NCI-H510A treated with DMSO at 0.1 percent for 48 hours (cell line): ENCODE results near the gene CEP70.
A peak's percentile ranks its signal among the peaks of the same experiment; 100 is the strongest.
"Not testable (repeated sequence)": the region's sequence is repeated elsewhere in the genome, so short reads cannot be mapped to it uniquely, and the experiment has no call there.

Experiments used
- DNase-seq: peaks from one replicate; lab custom pipeline; 2025; lab: John Stamatoyannopoulos, UW

CEP70 gene, protein sequence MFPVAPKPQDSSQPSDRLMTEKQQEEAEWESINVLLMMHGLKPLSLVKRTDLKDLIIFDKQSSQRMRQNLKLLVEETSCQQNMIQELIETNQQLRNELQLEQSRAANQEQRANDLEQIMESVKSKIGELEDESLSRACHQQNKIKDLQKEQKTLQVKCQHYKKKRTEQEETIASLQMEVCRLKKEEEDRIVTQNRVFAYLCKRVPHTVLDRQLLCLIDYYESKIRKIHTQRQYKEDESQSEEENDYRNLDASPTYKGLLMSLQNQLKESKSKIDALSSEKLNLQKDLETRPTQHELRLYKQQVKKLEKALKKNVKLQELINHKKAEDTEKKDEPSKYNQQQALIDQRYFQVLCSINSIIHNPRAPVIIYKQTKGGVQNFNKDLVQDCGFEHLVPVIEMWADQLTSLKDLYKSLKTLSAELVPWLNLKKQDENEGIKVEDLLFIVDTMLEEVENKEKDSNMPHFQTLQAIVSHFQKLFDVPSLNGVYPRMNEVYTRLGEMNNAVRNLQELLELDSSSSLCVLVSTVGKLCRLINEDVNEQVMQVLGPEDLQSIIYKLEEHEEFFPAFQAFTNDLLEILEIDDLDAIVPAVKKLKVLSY

DNA sequence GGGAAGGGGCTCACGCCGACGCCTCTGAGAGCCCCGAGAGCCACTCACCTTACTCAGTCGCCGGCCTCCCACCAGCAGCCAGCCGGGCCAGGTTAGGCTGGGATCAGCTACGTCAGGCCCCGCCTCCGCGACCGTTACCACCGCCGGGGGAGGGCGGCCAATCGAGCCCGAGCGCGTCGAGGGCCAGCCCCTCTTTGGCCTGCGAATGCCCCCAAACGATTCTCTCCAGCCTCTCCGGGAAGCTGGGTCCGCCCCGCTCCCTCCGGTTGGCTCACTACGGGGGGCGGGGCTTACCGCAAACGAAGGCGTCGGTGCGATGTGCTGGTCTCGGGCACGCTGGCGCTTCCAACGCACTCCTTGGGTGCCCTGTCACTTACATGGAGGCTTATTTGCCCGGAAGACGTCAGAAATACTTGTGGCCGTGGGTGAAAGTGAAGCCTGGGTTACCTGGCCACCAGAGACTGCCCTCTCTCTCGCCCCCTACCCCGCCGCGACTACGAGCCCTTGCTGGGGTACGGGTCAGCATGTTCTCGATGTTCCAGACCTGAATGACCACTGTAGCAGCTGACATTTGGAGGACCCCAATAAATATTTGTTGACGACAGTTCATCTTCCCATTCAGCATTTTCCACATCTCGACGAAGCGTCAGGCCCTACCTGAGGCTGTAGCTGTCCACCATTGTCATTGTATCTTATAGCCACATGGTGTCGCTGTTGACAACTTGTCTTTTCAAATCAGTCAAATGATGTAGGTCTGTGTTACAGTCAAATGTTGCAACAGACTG is at the start of gene CEP70:
TSS of gene CEP70 (minus strand) at position 111 of the 785 bp plus-strand sequence. CDS start 21,333 bp downstream, outside the sequence.
- DNase-seq = no peak

DNA sequence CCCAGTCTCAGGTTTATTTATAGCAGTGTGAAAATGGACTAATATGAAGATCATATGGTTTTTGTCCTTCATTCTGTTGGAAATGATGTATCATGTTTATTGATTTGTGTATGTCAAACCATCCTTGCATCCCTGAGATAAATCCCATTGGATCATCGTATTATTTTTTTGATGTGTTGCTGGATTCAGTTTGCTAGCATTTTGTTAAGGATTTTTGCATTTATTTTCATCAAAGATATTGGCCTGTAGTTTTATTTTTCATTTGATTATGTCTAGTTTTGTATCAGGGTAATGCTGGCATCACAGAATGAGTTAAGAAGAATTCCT is 48.8 kb upstream of the CEP70 start:
- no peak for DNase-seq

DNA sequence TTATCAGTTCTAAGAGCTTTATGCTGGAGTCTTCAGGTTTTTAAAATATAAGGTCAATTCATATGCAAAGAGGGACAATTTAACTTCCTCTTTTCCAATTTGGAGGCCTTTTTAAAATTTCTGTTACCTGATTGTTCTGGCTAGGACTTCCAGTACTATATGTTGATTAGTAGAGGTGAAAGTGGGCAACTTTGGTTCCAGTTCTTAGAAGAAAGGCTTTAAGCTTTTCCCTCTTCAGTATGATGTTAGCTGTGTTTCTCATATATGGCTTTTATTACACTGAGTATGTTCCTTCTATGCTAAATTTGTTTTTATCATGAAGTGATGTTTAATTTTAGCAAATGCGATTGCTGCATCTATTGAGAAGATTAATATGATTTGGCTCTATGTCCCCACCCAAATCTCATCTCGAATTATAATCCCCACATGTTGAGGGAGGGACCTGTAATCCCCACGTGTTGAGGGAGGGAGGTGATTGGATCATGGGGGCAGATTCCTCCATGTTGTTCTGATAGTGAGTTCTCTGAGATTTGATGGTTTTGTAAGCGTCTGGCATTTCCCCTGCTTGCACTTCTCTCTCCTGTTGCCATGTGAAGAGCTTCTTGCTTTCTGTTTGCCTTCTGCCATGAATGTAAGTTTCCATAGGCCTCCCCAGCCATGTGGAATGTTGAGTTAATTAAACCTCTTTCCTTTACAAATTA is 48.3 kb upstream of the CEP70 start:
- no peak for DNase-seq

DNA sequence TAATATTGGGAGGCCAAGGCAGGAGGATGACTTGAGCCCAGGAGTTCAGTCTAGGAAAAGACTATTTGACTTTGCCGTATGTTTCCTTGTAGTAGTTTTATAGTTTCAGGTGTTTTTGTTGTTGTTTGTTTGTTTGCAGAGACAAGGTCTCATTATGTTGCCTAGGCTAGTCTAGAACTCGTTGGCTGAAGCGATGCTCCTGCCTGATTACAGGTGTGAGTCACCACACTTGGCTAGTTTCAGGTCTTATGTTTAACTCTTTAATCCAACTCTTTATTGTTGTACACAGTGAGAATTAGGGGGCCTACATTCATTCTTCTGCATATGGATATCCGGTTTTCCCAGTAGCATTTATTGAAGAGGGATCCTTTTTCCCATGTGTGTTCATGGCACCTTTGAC is 46.5 kb upstream of the CEP70 start:
- DNase-seq = no peak

DNA sequence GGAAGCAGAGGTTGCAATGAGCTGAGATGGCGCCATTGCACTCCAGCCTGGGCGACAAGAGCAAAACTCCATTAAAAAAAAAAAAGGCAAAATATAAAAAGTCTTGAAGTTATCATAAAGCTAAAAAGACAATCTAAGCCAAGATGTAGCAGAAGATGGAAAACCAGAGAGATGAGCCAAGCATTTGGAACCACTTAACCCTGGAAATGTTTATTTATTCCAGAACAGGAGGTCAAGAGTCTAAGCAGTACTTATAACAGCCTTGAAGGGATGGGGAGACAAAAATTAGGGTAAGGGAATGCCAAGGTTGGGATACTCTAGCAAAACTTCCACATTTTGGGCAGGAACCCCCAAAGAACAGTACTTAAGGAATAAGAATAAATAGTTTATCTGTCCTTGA is 44.6 kb upstream of the CEP70 start:
- no peak for DNase-seq

DNA sequence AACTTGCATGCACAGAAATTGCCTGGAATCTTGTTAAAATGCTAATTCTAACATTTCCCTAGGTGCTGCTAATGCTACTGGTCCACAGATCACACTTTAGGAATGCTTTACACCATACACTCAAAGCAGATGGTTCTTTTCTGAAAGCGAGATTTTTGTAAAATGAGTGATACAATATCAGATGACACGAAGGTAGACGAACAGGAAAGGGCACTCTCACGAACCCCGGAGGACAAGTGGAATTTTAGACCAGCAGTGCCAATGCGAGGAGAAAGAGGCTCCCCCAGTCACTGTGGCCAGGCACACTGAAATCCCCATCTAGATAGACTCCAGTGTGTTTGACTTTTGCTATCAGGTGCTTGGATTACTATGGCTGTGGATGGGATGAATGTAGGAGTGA is 35.5 kb upstream of the CEP70 start:
- no peak for DNase-seq

DNA sequence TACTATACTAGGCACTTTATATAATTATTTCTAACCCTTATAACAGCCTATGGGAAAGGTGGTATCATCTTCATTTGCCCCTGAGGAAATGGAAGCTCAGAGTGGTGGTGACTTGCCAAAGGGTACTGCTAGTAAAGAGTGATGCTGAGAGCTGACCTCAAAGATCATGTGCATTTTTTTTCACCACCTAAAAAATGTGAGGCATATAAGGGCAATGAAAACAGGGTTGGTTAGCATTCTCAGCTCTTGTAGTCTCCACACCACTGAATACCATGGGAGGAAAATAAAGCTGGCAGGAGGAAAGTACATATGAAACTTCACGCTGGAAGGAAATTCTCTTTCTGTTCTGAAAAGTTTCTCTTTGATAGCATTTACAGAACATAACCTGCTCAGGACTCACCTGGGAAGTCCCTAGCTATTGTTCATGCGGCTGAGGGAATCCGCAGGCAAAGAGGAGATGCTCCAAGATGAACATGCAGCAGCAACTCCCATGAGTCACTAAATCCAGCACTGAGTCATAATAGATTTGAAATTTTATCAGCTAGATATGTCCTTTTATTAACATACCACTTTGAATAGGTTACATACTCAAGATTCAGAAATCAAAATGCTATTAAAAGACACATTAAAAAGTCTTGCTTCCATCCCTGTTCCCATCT is 31.8 kb upstream of the CEP70 start:
- DNase-seq = no peak

DNA sequence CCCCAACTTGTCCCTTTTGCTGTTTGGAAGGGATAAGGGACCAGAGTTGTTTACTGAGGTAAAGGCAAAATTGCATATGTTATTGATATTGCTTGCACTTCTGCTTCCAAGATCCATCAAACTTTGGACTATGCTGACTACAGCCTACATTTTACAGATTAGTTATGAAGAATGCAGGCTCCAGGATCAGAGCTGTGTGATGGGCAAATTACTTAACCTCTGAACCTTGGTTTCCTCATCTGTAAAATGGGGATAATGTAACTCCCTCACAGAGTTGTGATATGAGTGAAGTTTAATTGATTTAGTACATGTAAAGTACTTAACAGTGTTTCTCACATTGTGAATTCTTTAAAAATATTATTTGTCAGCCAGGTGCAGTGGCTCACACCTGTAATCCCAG is 30.5 kb upstream of the CEP70 start:
- no peak for DNase-seq

DNA sequence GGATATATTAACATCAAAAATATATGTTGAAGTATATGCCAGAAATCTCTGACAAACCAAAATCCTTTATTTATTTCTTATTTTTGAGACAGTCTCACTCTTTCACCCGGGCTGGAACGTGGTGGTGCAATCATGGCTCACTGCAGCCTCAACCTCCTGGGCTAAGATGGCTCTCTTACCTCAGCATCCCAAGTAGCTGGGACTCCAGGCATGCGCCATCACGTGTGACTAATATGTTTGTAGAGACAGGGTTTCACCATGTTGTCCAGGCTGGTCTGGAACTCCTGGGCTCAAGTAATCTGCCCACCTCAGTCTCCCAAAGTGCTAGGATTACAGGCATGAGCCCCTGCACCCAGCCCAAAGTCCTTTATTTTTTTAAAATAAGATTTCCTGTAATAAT is 26.4 kb upstream of the CEP70 start:
- no peak for DNase-seq

DNA sequence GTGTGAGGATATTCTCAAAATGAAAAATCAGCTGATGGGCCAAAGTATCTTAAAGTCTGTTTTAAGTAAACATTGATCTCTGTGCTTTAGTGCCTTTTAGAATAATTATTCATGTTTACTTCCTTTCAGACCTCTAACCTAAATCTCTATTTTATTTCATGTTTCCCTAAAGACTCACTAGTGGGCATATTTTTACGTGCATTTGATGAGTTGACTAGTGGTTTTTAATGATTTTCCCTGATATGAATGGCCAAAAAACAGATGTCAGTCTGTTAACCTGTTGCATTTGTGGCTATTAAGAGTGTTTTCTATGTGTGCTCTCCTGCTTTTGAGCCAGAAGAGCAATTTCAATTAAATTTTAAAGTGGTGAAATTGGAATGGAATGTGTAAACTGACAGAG is 21.4 kb upstream of the CEP70 start:
- no peak for DNase-seq

DNA sequence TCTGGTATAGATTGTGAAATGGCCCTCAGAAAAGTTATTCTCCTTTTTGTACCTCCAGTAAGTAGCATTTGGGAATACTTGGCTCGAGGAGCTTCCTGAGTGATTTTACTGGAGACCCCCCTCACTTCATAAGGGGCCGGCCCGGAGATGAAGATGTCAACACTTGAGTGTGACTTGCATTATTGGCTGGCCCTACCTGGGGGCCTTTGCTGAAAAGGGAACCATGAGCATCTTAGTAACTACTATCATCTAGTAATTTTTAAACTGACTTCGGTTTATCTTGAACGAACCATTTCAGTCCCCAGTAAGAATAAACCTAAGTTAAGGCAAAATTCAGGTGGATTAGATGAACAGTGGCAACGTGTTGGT is 15.8 kb upstream of the CEP70 start:
- DNase-seq = no peak

DNA sequence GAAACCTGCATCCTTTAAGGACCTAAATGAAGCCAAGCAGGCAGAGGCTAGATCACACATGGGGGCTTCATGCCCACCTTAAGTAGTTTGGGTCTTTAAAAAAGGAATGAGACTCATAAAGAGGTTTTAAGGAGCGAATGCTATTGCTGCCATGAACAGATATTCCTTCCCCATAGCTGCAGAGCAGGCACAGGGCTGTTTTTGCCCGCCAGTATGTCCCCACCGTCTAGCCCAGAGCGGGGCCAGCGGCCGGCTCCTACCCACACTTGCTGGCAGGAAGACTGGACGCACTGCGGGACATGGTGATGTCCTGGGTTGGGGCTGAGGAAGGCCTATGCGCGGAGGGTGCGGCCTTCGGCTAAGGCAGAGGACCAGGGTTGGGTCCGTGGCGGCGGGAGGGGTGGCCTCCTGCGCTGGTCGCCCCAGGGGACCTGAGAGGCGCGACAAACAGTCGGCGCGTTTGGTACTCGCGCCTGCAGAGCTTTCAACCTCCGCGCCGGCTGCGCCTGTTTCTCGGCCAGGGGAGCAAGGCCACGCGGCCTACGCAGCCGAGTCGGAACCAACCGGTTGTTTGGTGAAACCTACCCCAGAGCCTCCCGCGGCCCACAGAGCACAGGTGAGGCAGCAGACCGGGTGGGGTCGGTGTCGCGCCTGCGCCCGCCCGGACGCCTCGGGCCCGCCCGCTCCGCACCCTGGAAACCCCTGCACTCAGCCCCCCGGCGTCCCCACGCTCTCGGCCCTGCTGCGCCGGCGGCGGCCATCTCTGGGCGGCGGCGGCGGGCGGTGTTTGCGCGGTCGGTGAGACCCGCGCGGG is 14.5 kb upstream of the CEP70 start, which contains the start of gene FAIM:
TSS of gene FAIM (plus strand) at position 450 of the 814 bp plus-strand sequence. CDS start 10,956 bp downstream, outside the sequence.
- DNase-seq = peak; percentile 22

DNA sequence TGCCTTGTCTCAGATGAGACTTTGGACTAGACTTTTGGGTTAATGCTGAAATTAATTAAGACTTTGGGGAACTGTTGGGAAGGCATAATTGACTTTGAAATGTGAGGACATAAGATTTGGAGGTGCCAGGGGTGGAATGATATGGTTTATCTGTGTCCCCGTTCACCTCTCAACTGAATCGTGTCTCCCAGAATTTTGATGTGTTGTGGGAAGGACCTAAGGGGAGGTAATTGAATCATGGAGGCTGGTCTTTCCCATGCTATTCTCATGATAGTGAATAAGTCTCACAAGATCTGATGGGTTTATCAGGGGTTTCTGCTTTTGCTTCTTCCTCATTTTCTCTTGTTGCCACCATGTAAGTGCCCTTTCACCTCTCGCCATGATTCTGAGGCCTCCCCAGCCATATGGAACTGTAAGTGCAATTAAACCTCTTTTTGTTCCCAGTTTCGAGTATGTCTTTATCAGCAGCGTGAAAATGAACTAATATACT is 10.1 kb upstream of the CEP70 start:
- DNase-seq = not testable (repeated sequence)

DNA sequence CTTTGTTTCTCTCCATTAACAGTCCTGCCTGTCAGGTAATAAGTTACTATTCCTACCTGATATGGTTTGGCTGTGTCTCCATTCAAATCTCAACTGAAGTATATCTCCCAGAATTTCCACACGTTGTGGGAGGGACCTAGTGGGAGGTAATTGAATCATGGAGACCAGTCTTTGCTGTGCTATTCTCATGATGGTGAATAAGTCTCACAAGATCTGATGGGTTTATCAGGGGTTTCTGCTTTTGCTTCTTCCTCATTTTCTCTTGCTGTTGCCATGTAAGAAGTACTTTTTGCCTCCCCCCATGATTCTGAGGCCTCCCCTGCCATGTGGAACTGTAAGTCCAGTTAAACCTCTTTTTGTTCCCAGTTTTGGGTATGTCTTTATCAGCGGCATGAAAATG is 7.6 kb upstream of the CEP70 start:
- DNase-seq = not testable (repeated sequence)

DNA sequence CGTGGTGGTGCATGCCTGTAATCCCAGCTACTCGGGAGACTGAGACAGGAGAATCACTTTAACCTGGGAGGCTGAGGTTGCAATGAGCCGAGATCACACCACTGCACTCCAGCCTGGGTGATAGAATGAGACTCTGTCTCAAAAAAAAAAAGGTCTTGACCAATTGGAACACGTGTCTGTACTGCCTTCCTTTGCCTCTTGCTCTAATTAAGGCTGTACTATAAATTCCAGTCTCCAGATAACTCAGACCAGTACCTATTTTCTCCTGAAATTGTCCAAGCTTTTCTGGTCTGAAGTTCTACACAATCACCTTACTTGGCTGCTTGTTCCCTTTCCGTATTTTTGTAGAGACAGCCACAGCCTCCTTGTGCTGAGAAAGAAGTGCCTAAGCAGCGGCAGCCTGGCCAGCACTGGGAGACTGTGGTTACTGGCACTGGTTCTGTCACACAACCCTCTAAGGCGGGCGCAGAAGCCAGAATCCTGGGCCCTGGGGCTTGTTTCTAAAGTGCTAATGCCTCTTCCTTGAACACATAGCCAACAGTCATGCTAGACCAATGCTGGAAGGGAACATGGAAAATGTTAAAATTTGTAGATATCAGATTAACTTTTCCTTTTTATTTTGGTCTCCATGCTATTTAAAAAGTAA is 6.2 kb upstream of the CEP70 start:
- DNase-seq = no peak

DNA sequence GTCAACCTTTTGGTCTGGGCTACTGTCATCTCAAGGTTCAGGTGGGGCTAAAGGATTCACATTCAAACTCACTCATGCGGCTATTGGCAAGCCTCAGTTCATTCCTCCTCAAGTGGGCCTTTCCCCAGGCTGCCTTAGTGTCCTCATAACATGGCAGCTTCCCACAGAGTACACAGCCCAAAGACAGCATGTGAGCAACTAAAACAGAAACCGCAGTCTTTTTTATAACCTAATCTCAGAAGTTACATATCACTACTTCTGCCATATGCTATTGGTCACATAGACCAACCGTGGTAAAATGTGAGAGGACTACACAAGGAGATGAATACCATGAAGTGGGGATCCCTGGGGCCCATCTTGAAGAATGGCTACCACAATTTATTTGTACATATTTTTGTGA is 4.5 kb upstream of the CEP70 start:
- no peak for DNase-seq

DNA sequence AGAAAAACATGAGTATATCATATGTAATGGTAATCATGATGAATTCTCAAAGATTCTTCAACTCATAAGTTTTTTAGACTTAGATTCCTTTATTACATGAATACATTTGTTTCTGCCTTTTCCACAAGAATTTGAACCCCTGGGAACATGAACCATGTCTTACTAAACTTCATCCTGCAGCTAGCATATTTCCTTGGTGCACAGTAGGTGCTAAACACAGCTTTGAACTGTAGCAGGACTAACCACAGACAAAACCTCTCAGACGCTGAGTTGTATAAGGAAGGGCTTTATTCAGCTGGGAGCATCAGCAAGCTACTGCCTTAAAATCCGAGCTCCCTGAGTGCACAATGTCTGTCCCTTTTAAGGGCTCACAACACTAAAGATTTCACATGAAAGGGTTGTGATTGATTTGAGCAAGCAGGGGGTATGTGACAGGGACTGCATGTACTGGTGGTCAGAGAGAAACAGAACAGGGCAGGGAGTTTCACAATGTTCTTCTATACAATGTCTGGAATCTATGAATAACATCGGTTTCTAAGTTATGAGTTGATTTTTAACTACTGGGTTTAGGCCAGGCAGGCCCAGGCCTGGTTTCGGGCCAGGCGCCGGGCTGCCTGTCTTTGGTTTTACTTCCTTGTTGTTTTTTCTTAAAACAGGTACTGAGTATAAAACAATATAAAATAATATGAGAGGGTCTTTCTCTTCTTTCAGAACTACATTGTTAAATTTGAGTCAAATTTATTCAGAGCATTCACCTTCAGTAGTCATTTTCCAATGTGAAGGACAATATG is 3.3 kb upstream of the CEP70 start:
- DNase-seq = not testable (repeated sequence)

DNA sequence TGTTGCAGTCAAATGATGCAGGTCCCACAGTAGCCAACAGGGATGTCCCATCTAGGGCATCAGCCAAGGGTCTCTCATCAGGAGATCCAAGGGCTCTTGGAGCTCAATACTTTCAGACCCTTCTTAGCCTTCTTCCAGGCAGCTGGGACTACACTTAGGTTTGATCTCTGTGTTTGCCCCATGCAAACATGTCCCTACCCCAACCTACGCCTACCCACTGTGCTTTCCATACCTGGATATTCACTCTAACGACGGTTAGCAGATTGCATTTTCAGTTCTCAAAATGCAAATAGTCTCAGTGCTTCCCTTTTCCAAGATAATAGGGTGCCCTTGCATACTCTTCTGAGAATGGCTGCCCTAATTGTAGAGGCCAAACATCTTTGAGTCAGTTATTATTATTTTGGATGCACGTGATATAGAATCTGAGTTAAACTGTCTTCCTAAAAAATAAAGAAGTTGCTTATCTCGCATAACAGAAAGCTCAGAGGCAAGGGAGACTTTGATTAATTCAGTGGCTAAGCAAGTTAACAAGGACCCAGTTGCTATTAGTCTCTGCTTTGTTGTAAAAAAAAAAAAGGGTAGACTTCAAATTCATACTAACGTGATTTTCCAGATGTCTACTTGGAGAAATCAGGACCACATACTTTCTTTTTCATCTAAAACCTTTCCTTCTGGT is 1.0 kb upstream of the CEP70 start:
- DNase-seq = no peak
